ENCODE results near the gene PIK3R2. TPM values are rescaled to one million over a fixed set of nuclear protein-coding genes. Genes with fewer than 3 reads are reported as not detected.

Gene PIK3R2
- polyA plus RNA-seq, 12 donors: 33.4 to 70.2 (median 45.2) TPM; not detected in 1

DNA sequence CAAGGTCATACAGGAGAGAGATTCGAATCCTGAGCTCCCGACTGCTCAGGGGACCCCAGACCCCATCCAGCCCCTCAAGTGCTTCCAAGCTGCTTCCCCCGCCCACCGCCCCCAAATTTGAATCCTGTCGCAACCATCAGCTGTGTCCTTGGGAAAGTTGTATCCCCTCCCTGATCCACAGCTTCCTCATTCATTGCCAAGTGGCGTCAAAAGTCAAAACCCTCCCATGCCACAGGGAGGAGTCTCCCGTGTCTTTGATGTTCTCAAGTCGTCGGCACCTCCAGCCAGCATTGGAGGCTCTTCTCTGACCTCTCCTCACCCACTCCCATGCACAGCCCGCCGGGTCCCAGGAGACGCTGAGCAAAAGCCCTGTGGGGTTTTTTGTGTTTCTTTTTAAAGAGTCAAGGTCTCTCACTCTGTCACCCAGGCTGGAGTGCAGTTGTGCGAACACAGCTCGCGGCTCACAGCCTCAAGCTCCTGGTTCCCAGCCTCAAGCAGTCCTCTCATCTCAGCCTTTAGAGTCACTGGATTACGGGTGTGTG lies 17.8 kb downstream of the PIK3R2 start:
- DNase-seq: no peak

- DNase-seq: no peak
Measured at GRCh38 chr19:18171605-18172327, 18.8 kb downstream of the PIK3R2 start.

GRCh38 chr19:18172331-18173053 lies 19.5 kb downstream of the PIK3R2 start:
- DNase-seq: no peak

- DNase-seq: no peak
Measured at GRCh38 chr19:18173054-18173571, 20.1 kb downstream of the PIK3R2 start.

DNA sequence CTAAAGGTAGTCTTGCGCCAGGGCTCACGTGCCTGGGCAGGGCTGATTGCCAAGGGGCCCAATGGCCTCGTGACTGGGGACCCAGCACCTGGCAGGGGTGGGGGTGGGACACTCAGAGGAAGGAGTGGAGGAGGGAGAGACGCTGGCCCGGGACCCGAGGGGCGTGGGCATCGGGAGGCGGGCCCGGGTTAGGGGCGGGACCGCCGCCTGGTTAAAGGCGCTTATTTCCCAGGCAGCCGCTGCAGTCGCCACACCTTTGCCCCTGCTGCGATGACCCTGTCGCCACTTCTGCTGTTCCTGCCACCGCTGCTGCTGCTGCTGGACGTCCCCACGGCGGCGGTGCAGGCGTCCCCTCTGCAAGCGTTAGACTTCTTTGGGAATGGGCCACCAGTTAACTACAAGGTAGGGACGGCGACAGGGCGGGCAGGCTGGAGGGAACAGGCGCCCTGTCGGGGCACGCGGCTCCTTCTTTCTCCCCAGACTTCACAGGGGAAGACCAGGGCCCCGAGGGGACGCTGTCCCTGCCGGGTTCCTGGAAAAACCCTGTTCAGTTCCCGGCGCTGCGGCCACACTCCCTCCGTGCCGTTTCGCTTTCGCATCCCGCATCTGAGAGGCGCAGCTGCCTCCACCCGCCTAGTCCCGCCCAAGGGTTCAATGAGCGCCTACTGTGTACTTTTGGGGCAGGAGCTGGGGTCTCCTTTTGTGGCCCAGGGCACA lies 20.8 kb downstream of the PIK3R2 start, which contains the start of gene IFI30:
Gene IFI30, plus strand, starts transcription at position 242 of the 717 bp plus-strand sequence. Its CDS starts 29 bp downstream, at position 271.
- DNase-seq: no peak

DNA sequence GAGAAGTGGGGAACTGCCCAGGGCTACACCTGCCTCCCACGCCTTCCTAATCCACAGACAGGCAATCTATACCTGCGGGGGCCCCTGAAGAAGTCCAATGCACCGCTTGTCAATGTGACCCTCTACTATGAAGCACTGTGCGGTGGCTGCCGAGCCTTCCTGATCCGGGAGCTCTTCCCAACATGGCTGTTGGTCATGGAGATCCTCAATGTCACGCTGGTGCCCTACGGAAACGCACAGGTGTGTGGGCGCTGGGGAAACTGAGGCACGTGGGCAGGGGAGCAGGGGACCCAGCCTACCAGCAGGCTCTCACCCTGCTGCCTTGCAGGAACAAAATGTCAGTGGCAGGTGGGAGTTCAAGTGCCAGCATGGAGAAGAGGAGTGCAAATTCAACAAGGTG lies 22.0 kb downstream of the PIK3R2 start:
- DNase-seq: no peak

GRCh38 chr19:18176367-18177310 lies 23.7 kb downstream of the PIK3R2 start:
- DNase-seq: no peak

DNA sequence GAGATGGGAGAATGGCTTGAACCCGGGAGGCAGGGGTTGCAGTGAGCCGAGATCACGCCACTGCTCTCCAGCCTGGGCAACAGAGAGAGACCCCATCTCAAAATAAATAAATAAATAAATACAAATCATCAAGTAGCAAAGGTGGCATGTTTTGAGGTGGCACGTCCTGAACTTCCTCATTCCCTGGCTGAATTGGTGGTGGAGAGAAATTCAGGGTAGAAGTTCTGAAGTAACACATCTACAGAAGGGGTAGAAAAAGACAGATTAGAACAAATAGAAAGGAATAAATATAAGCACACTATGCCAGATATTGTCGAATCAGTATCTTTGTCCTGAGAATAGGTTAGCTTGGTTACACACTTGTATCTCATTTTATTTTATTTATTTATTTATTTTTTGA lies 27.0 kb downstream of the PIK3R2 start:
- no peak for DNase-seq

- DNase-seq: no peak
Measured at GRCh38 chr19:18183529-18183928, 30.6 kb downstream of the PIK3R2 start.

DNA sequence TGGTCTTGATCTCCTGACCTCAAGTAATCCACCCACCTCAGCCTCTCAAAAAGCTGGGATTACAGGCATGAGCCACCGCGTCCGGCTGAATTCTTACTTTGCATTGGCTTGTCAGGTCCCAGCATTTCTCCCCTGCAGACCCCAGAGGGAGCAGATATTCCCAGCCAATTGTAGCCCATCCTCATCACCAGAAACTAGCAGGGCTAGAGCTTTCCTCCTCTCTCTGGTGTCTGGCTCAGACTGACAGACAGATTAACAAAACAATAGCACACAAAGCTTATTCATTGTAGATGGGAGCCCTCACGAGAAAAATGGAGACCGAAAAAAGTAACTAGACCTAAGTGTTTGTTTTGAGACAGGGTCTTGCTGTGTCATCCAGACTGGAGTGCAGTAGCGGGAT lies 32.6 kb downstream of the PIK3R2 start:
- DNase-seq: no peak

GRCh38 chr19:18190278-18190677 lies 37.3 kb downstream of the PIK3R2 start:
- no peak for DNase-seq

DNA sequence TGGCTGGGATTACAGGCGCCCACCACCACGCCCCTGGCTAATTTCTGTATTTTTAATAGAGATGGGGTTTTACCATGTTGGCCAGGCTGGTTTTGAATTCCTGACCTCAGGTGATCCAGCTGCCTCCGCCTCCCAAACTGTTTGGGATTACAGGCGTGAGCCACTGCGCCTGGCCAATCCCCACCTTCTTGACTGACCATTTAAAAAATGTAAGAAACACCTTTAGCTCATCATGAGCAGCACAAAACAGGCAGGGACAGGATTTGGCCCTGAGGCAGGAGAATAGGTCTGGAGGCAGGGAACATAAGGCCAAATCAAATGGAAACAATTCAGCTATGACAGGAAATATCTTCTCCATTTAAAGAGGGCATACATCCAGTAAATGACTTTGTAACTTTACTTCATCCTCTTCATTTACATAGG lies 38.7 kb downstream of the PIK3R2 start:
- peak; percentile 64 for DNase-seq

DNA sequence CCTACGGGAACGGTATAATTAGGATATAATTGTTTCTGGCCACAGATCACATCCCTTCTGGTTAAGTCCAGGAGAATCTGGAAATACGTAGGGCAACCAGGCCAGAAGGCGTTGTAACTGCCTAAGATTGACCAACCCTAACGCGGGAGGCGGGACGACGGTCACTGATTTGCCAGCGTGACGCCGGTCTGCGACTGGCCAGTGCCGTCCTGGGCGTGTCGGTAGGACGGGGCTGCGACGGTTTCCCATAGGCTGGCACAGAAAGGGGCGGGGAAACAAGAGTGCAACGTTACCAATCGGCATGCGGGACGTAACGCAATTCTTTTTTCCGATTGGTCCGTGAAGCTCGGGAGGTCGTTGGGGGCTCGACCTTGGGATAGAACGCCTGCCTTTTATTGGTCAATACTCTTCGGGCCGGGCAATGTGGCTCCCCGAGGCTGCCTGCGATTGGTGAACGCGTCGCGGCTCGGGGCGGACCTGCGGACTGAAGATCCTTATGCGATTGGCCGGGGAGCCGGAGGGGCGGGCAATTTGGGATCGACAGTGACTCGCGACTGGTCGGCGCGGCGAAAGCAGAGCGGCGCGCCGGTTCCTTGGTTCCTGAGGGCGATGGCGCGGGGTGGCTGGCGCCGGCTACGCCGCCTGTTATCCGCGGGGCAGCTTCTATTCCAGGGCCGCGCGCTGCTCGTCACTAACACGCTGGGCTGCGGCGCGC lies 39.9 kb downstream of the PIK3R2 start, which contains the start of gene MPV17L2:
Gene MPV17L2, plus strand, starts transcription at position 546 of the 715 bp plus-strand sequence. Its CDS starts 64 bp downstream, at position 610.
- DNase-seq: peak; percentile 99

DNA sequence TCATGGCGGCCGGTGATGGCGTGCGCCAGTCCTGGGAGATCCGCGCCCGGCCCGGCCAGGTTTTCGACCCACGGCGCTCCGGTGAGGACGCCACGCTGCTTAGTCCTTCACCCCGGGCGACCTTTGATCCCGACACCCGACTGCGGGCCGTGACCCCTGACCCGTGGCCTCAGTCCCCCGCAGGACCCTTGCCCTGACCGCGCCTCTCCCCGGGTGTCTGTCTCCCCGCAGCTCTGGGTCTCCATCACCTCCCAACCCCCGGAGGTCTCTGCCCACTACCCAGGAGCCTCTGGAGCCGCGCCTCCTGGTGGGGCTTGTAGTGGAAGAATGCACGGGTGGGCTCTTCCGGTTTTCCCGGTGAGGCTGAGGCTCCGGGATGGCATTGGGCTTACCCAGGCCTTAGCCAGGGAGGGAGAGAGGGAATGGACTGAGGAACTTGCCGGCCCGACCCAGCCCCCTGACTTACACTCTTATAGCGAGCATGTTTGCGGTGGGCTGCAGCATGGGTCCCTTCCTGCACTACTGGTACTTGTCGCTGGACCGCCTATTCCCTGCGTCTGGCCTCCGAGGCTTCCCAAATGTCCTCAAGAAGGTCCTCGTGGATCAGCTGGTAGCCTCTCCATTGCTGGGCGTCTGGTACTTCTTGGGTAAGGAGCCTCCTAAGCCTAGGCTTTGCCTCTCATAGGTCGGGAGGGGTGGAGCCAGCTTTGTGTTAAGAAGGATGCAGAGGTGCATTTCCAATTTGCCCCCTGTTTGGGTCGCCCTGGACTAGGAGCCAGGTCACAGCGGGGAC lies 40.6 kb downstream of the PIK3R2 start:
- DNase-seq: no peak

GRCh38 chr19:18194181-18194530 lies 41.2 kb downstream of the PIK3R2 start:
- no peak for DNase-seq

GRCh38 chr19:18194554-18195238 lies 41.7 kb downstream of the PIK3R2 start:
- DNase-seq: no peak

DNA sequence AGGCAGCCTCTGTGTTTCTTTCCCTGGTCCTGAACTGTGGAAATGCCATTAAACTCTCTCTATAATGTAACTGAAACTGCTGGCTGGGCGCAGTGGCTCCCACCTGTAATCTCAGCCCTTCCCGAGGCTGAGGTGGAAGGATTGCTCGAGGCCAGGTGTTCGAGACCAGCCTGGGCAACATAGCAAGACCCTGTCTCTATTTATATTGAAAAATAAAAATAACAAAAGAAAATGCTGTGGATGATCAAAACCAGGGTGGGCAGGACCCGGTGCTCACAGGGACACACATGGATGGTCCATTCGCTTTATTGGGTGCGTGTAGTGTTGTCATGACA lies 43.5 kb downstream of the PIK3R2 start:
- no peak for DNase-seq

- DNase-seq: no peak
Measured at GRCh38 chr19:18197306-18197705, 44.3 kb downstream of the PIK3R2 start.

DNA sequence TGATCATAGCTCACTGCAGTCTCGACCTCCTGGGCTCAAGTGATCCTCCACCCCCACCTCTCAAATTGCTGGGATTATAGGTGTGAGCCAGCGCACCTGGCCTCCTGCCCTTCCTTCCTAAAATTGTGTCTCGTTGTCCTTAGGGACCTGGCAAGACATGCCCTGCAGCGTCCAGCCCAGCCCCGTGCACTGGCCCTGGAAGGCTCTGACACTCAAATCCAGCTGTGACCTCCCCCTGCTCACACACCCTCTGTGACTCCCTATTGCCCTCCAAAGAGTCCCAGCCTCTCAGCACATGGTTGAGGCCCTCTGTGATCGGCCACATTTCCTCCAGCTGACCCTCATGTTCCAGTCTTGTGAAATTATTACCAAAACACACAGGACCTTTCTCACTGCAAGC lies 45.0 kb downstream of the PIK3R2 start:
- DNase-seq: no peak

All from muscle of arm (tissue), 12 donors.